Measurements from ENCODE around the gene SLC16A4. TPM values are rescaled to one million over a fixed set of nuclear protein-coding genes. Genes with fewer than 3 reads are reported as not detected.

Gene SLC16A4
- total RNA-seq, 2 experiments from 2014 or later = 0.22 to 0.38 TPM

DNA sequence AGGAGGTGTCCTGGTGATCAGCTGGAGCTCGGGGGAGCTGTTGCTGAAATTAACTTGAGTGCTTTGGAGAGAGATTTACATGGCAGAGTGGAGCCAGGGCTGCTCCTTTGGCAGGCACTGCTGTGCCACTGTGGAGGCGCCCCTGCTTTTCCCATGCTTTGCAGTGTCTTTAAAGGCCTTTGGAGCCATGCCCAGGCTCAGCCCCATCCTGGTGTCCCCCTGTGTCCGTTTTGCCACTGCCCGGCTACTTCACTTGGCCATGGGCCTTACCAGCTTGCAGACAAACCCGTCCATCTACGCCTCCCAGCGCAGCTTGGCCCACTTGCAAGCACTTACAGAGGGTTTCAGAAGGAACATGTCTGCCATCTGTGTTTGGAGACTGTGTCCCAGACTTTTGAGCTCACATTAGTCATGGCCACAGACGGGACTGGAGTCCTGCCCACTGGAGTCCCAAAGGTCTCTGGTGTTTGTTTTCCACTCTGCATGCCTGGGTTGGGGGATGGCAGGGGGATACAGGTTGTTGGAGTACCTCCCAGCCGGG, 34.9 kb upstream of the SLC16A4 start:
- Histone ChIP-seq H3K79me2 (ENCODE audit: insufficient read depth, low read depth, low read length) (no peaks in the 10 kb centered on the region), H3K9me2 (ENCODE audit: insufficient read depth, low read length) (no peaks in the 10 kb centered on the region), H3K4me1 (ENCODE audit: insufficient read depth, low read length, poor library complexity, severe bottlenecking) (peaks cover 6% of the 10 kb centered on the region), H3K36me3 (ENCODE audit: insufficient read depth, low read length) (no peaks in the 10 kb centered on the region), H3K9me3 (ENCODE audit: low read length) (peaks cover 14% of the 10 kb centered on the region), H3K27ac (ENCODE audit: low read depth, low read length, poor library complexity, severe bottlenecking) (no peak overlapping the region), H2AFZ (ENCODE audit: low read length) (no peak overlapping the region), H3K4me3 (ENCODE audit: low read depth, low read length, poor library complexity, severe bottlenecking) (no peak overlapping the region), H3K4me2 (ENCODE audit: low read length) (no peak overlapping the region), H4K20me1 (ENCODE audit: insufficient read depth, low read length) (no peaks in the 10 kb centered on the region)
- POLR2A ChIA-PET = interaction anchor here (0.6 to 1.2 kb wide), 3 partner anchors 12 to 969 kb away, joined by 3 to 4 read pairs (median 3); no protein-coding TSS in a partner anchor
- no TSS peak for BruUV-seq (replicated peaks)
- CTCF ChIA-PET (ENCODE audit: unreplicated experiment) = no interaction called here
- intact Hi-C loops (cut with micrococcal nuclease; ENCODE audit: unreplicated experiment) = no loop called here
- TF ChIP-seq CTCF (conservative IDR thresholded peaks at IDR 0.05; ENCODE audit: low read length) = no peak
- TF ChIP-seq EZH2phosphoT487 (IDR thresholded peaks at IDR 0.05; ENCODE audit: borderline replicate concordance, low read depth, low read length) = no peak
- DNase-seq (ENCODE audit: low spot score) = no peak

- TF ChIP-seq CTCF (conservative IDR thresholded peaks at IDR 0.05; ENCODE audit: low read length) (no peak), EZH2phosphoT487 (IDR thresholded peaks at IDR 0.05; ENCODE audit: borderline replicate concordance, low read depth, low read length) (no peak)
Measured at GRCh38 chr1:110424699-110425611, 34.1 kb upstream of the SLC16A4 start.

More at GRCh38 chr1:110424699-110425611, 34.1 kb upstream of the SLC16A4 start:
- intact Hi-C loops (cut with micrococcal nuclease; ENCODE audit: unreplicated experiment) = no loop called here
- H4K20me1 ChIP-seq (ENCODE audit: insufficient read depth, low read length) = no peaks in the 10 kb centered on the region
- POLR2A ChIA-PET = interaction anchor here (0.6 to 1.2 kb wide), 2 partner anchors 11 to 125 kb away, joined by 3 read pairs; no protein-coding TSS in a partner anchor
- no peaks in the 10 kb centered on the region for H3K36me3 ChIP-seq (ENCODE audit: insufficient read depth, low read length)
- CTCF ChIA-PET (ENCODE audit: unreplicated experiment) = no interaction called here
- no peak overlapping the region for H3K4me2 ChIP-seq (ENCODE audit: low read length)
- peaks cover 14% of the 10 kb centered on the region for H3K9me3 ChIP-seq (ENCODE audit: low read length)
- H3K79me2 ChIP-seq (ENCODE audit: insufficient read depth, low read depth, low read length) = no peaks in the 10 kb centered on the region
- no TSS peak for BruUV-seq (replicated peaks)
- no peak overlapping the region for H3K4me3 ChIP-seq (ENCODE audit: low read depth, low read length, poor library complexity, severe bottlenecking)
- H3K9me2 ChIP-seq (ENCODE audit: insufficient read depth, low read length) = no peaks in the 10 kb centered on the region
- H3K27ac ChIP-seq (ENCODE audit: low read depth, low read length, poor library complexity, severe bottlenecking) = no peak overlapping the region
- H2AFZ ChIP-seq (ENCODE audit: low read length) = no peak overlapping the region
- H3K4me1 ChIP-seq (ENCODE audit: insufficient read depth, low read length, poor library complexity, severe bottlenecking) = no peaks in the 10 kb centered on the region
- no peak for DNase-seq (ENCODE audit: low spot score)

Data from OCI-LY7 (cell line).